Measurements from ENCODE around the gene CHURC1.

Gene CHURC1

GRCh38 chr14:64928239-64929013 is 14.2 kb downstream of the CHURC1 start:
- Histone ChIP-seq H3K18ac (ENCODE audit: low read length) (no peak overlapping the region), H2AK5ac (ENCODE audit: low read length) (no peak overlapping the region), H3K4ac (ENCODE audit: low read depth, low read length) (no peak overlapping the region), H3K4me3 (ENCODE audit: low read length) (no peak overlapping the region), H2BK5ac (ENCODE audit: low read length) (no peak overlapping the region), H3K4me1 (ENCODE audit: control insufficient read depth, low read depth, low read length) (no peaks in the 10 kb centered on the region), H3K27ac (ENCODE audit: low read depth, low read length) (no peak overlapping the region), H3K9ac (ENCODE audit: low read length) (no peak overlapping the region), H4K5ac (ENCODE audit: low read length) (no peak overlapping the region), H4K8ac (ENCODE audit: low read depth, low read length) (no peak overlapping the region), H3K36me3 (ENCODE audit: control insufficient read depth, insufficient read depth, low read length) (peaks cover 2% of the 10 kb centered on the region), H2BK120ac (ENCODE audit: low read depth, low read length) (no peak overlapping the region), H2BK15ac (replicated peaks; ENCODE audit: low read depth) (no peak overlapping the region), H3K79me2 (ENCODE audit: control insufficient read depth, insufficient read depth, low read length) (no peaks in the 10 kb centered on the region), H3K23ac (ENCODE audit: low read length) (no peak overlapping the region), H3K56ac (ENCODE audit: low read length) (no peak overlapping the region), H3K27me3 (ENCODE audit: insufficient read depth, low read length, poor library complexity) (no peaks in the 10 kb centered on the region), H3K4me2 (ENCODE audit: low read length) (no peak overlapping the region), H3K79me1 (ENCODE audit: low read length) (no peaks in the 10 kb centered on the region)
- no peak for DNase-seq
- WGBS (ENCODE audit: extremely low coverage, insufficient coverage, low lambda C conversion rate) = 100% methylated on average over 1 of the region's 7 CpGs

DNA sequence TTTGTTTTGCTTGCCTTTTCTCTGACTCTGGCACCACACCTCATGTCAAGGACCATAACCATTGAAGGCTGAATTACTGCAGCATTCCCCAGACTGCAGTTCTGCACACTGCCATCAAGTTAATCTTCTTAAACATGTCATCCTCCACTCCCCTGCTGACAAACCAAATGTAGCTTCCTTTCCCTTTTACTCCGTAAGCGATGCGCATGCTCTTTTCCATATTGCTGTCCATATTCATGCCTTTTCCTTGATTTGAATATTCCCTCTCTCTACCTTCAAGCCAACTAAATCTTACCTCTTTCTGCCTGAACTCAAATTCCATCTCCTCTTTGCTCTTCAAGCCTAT is 14.7 kb downstream of the CHURC1 start:
- Histone ChIP-seq H3K79me1 (ENCODE audit: low read length) (no peaks in the 10 kb centered on the region), H3K4me1 (ENCODE audit: control insufficient read depth, low read depth, low read length) (no peaks in the 10 kb centered on the region), H4K8ac (ENCODE audit: low read depth, low read length) (no peak overlapping the region), H2BK120ac (ENCODE audit: low read depth, low read length) (no peak overlapping the region), H3K4me3 (ENCODE audit: low read length) (no peak overlapping the region), H3K9ac (ENCODE audit: low read length) (no peak overlapping the region), H3K56ac (ENCODE audit: low read length) (no peak overlapping the region), H2BK5ac (ENCODE audit: low read length) (no peak overlapping the region), H4K5ac (ENCODE audit: low read length) (no peak overlapping the region), H2AK5ac (ENCODE audit: low read length) (no peak overlapping the region), H3K4ac (ENCODE audit: low read depth, low read length) (no peak overlapping the region), H3K27ac (ENCODE audit: low read depth, low read length) (no peak overlapping the region), H3K18ac (ENCODE audit: low read length) (no peak overlapping the region), H3K23ac (ENCODE audit: low read length) (no peak overlapping the region), H3K4me2 (ENCODE audit: low read length) (no peak overlapping the region), H3K36me3 (ENCODE audit: control insufficient read depth, insufficient read depth, low read length) (peaks cover 2% of the 10 kb centered on the region), H3K79me2 (ENCODE audit: control insufficient read depth, insufficient read depth, low read length) (no peaks in the 10 kb centered on the region), H2BK15ac (replicated peaks; ENCODE audit: low read depth) (no peak overlapping the region), H3K27me3 (ENCODE audit: insufficient read depth, low read length, poor library complexity) (no peaks in the 10 kb centered on the region)
- DNase-seq = no peak
- WGBS (ENCODE audit: extremely low coverage, insufficient coverage, low lambda C conversion rate) = no CpG with 5 or more reads among the region's 3 CpGs

GRCh38 chr14:64930085-64930843 is 16.0 kb downstream of the CHURC1 start:
- Histone ChIP-seq H3K79me2 (ENCODE audit: control insufficient read depth, insufficient read depth, low read length) (no peaks in the 10 kb centered on the region), H3K4ac (ENCODE audit: low read depth, low read length) (no peak overlapping the region), H3K56ac (ENCODE audit: low read length) (no peak overlapping the region), H2BK15ac (replicated peaks; ENCODE audit: low read depth) (no peak overlapping the region), H3K4me1 (ENCODE audit: control insufficient read depth, low read depth, low read length) (no peaks in the 10 kb centered on the region), H3K36me3 (ENCODE audit: control insufficient read depth, insufficient read depth, low read length) (peaks cover 2% of the 10 kb centered on the region), H4K5ac (ENCODE audit: low read length) (no peak overlapping the region), H2AK5ac (ENCODE audit: low read length) (no peak overlapping the region), H3K18ac (ENCODE audit: low read length) (no peak overlapping the region), H2BK5ac (ENCODE audit: low read length) (no peak overlapping the region), H3K79me1 (ENCODE audit: low read length) (no peaks in the 10 kb centered on the region), H2BK120ac (ENCODE audit: low read depth, low read length) (no peak overlapping the region), H3K9ac (ENCODE audit: low read length) (no peak overlapping the region), H4K8ac (ENCODE audit: low read depth, low read length) (no peak overlapping the region), H3K23ac (ENCODE audit: low read length) (no peak overlapping the region), H3K27me3 (ENCODE audit: insufficient read depth, low read length, poor library complexity) (no peaks in the 10 kb centered on the region), H3K4me3 (ENCODE audit: low read length) (no peak overlapping the region), H3K27ac (ENCODE audit: low read depth, low read length) (no peak overlapping the region), H3K4me2 (ENCODE audit: low read length) (no peak overlapping the region)
- no peak for DNase-seq
- no CpG with 5 or more reads among the region's 3 CpGs for WGBS (ENCODE audit: extremely low coverage, insufficient coverage, low lambda C conversion rate)

- Histone ChIP-seq H2BK120ac (ENCODE audit: low read depth, low read length) (no peak overlapping the region), H3K79me2 (ENCODE audit: control insufficient read depth, insufficient read depth, low read length) (no peaks in the 10 kb centered on the region), H2BK5ac (ENCODE audit: low read length) (no peak overlapping the region), H3K27me3 (ENCODE audit: insufficient read depth, low read length, poor library complexity) (no peaks in the 10 kb centered on the region), H3K56ac (ENCODE audit: low read length) (no peak overlapping the region), H3K79me1 (ENCODE audit: low read length) (no peaks in the 10 kb centered on the region), H3K4me3 (ENCODE audit: low read length) (no peak overlapping the region), H3K4ac (ENCODE audit: low read depth, low read length) (no peak overlapping the region), H4K5ac (ENCODE audit: low read length) (no peak overlapping the region), H3K23ac (ENCODE audit: low read length) (no peak overlapping the region), H3K9ac (ENCODE audit: low read length) (no peak overlapping the region), H3K4me2 (ENCODE audit: low read length) (no peak overlapping the region), H3K4me1 (ENCODE audit: control insufficient read depth, low read depth, low read length) (no peaks in the 10 kb centered on the region), H4K8ac (ENCODE audit: low read depth, low read length) (no peak overlapping the region), H3K36me3 (ENCODE audit: control insufficient read depth, insufficient read depth, low read length) (peaks cover 2% of the 10 kb centered on the region), H2BK15ac (replicated peaks; ENCODE audit: low read depth) (no peak overlapping the region), H3K27ac (ENCODE audit: low read depth, low read length) (no peak overlapping the region), H3K18ac (ENCODE audit: low read length) (no peak overlapping the region), H2AK5ac (ENCODE audit: low read length) (no peak overlapping the region)
- no CpG with 5 or more reads among the region's 2 CpGs for WGBS (ENCODE audit: extremely low coverage, insufficient coverage, low lambda C conversion rate)
- DNase-seq = no peak
Observed at GRCh38 chr14:64931123-64931522, 16.9 kb downstream of the CHURC1 start.

- no peak overlapping the region for H2BK5ac ChIP-seq (ENCODE audit: low read length)
- peaks cover 1% of the 10 kb centered on the region for H3K36me3 ChIP-seq (ENCODE audit: control insufficient read depth, insufficient read depth, low read length)
- H3K9ac ChIP-seq (ENCODE audit: low read length) = no peak overlapping the region
- no peak overlapping the region for H3K18ac ChIP-seq (ENCODE audit: low read length)
- no peak overlapping the region for H4K5ac ChIP-seq (ENCODE audit: low read length)
- H2AK5ac ChIP-seq (ENCODE audit: low read length) = no peak overlapping the region
- no peak for DNase-seq
- no peak overlapping the region for H3K23ac ChIP-seq (ENCODE audit: low read length)
- no peak overlapping the region for H2BK120ac ChIP-seq (ENCODE audit: low read depth, low read length)
- no peak overlapping the region for H2BK15ac ChIP-seq (replicated peaks; ENCODE audit: low read depth)
- H3K4me2 ChIP-seq (ENCODE audit: low read length) = no peak overlapping the region
- H4K8ac ChIP-seq (ENCODE audit: low read depth, low read length) = no peak overlapping the region
- H3K4me3 ChIP-seq (ENCODE audit: low read length) = no peak overlapping the region
- H3K79me2 ChIP-seq (ENCODE audit: control insufficient read depth, insufficient read depth, low read length) = no peaks in the 10 kb centered on the region
- H3K4ac ChIP-seq (ENCODE audit: low read depth, low read length) = no peak overlapping the region
- no peaks in the 10 kb centered on the region for H3K79me1 ChIP-seq (ENCODE audit: low read length)
- no peaks in the 10 kb centered on the region for H3K27me3 ChIP-seq (ENCODE audit: insufficient read depth, low read length, poor library complexity)
- H3K56ac ChIP-seq (ENCODE audit: low read length) = no peak overlapping the region
- no peak overlapping the region for H3K27ac ChIP-seq (ENCODE audit: low read depth, low read length)
- no peaks in the 10 kb centered on the region for H3K4me1 ChIP-seq (ENCODE audit: control insufficient read depth, low read depth, low read length)
Observed at GRCh38 chr14:64932231-64932630, 18.0 kb downstream of the CHURC1 start.

All from mesendoderm (in vitro differentiated cells).